NCI-H2196 (cell line): ENCODE results near the gene TRABD2A.
"Not testable (repeated sequence)": the region's sequence is repeated elsewhere in the genome, so short reads cannot be mapped to it uniquely, and the experiment has no call there.

Source experiments
- DNase-seq: peaks from one replicate; lab custom pipeline; 2025; ENCODE audit not compliant: unreplicated experiment; lab: John Stamatoyannopoulos, UW

The TRABD2A gene

DNA sequence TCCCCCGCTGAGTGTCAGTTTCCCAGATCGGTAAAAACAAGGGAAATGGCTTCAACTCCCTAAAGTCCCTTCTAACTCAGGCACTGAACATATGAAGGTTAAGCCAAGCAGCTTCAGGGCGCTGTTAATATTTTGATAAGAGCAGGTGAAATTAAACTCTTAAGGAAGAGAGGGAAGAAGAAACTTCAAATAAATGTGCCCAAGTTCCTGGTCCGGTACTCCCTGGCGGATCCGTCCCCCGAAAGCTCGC lies 564 bp downstream of the TRABD2A start:
- no peak for DNase-seq

DNA sequence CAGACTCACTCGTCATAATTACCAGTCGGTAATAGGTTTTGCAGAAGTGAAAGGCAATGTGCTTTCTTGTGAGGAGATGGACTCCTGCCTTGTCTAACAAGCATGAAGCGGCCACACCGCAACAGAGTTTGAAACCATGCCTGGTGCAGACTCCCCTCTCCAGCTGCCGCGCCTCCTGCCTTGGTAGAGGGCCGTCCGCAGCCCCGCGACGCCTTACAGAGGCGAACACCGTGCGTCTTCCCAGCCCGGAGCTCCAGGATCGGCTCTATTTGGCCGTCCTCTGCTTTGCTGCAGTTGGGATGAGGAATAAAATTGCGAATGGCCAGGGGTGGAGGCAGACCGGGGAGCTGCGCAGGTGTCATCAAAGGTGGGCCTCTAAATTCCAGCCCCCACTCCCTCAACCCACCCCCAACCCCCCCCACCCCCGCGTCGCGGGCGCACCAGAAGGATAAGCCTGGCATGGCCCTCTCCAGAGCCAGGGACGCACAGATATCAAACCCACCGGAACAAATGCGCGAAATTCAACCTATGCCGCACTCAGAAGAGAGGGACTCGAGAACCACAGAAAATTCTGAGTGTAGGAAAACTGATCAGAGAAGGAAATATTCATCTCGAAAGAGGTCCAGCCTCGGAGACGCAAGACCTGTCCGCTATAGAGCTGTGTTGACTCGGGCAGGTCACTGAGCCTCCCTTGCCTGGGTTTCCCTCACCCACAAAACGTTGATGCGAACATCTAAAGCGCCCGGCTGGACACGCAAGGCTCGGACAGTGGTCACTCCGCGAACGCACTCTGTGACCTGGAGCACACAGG lies 1.1 kb downstream of the TRABD2A start:
- DNase-seq: no peak

DNA sequence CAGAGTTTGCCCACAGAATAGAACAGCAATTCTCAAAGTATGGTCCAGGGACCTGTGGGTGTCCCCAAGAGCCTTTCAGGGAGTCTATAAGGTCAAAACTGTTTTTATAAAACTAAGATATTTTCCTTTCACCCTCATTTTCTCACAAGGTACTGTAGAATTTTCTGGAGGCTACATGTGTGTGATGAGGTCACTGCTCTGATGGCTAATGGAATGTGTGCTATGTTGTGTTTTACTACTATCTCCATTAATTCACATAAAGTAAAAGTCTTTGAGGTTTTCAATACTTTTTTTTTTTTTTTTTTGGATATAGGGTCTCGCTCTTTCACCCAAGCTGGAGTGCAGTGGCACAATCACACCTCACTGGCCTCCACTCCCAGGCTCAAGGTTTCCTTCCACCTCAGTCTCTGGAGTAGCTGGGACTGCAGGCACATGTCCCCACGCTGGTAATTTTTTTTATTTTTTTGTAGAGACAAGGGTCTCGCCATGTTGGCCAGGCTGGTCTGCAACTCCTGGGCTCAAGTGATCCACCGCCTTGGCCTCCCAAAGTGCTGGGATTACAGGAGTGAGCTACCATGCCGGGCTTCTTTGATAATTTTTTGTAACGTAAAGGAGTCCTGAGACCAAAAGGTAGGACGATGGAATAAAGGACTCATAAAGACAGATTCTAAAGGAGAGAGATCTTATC lies 1.8 kb downstream of the TRABD2A start:
- no peak for DNase-seq

DNA sequence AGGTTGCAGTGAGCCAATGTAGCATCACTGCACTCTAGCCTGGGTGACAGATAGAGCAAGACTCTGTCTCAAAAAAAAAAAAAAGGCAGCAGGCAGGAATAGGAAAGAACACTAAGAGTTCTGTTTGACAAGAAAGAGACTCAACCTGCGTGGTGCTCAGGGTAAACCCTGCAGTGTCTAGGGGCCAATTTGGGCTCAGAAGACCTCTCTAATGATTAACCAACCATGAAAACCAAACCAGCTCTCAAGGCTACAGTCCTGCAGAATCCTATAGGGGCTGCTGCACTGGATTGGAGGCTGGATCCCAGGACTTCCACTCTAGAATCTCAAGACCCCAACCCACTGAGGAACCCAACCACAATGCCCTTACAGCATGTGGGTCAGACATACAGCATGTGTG lies 2.4 kb downstream of the TRABD2A start:
- no peak for DNase-seq

DNA sequence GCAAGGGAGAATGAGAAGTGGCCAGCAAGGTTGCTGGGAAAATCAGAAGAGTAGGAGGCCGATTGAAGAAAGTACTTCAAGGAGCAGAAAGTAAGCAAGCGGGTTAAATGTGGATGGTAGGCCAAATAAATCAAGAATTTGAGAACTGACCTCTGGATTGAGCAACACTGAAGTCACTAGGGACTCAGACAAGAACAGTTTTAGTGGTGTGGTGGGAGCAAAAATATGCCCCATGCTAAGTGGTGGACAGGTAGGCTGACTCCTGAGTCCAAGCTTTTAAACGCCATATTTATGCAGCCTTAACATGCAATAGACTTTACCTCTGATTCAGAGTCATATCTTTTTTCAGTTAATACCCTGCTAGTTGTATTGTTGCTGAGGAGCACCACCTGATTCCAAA lies 4.5 kb downstream of the TRABD2A start:
- no peak for DNase-seq

DNA sequence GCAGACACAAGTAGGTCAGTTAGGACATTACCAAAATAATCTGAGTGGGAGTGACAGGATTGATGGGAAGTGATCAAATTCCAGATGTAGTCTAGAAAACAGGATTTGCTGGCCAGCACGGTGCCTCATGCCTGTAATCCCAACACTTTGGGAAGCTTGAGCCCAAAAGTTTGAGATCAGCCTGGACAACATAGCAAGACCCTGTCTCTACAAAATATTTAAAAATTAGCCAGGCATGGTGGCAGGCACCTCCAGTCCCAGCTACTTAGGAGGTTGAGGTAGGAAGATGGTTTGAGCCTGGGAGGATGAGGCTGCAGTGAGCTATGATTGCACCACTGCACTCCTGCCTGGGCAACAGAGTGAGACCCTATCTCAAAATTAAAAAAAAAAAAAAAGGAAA lies 5.3 kb downstream of the TRABD2A start:
- DNase-seq: not testable (repeated sequence)

DNA sequence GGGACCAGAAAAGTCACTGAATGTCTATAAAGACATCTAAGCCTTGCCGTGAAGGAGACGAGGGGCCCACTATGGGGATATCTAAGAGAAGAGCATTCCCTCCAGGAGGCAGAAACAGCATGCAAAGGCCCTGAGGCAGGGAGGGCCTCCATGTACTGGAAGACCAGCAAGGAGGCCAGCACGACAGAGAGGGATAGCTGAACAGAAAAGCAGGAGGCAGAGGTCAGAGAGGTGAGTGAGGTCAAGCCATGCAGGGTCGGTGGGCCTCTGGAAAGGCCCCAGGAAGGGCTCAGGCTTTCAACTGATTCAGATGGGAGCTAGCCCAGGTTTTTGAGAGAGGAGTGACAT lies 5.7 kb downstream of the TRABD2A start:
- DNase-seq: no peak

DNA sequence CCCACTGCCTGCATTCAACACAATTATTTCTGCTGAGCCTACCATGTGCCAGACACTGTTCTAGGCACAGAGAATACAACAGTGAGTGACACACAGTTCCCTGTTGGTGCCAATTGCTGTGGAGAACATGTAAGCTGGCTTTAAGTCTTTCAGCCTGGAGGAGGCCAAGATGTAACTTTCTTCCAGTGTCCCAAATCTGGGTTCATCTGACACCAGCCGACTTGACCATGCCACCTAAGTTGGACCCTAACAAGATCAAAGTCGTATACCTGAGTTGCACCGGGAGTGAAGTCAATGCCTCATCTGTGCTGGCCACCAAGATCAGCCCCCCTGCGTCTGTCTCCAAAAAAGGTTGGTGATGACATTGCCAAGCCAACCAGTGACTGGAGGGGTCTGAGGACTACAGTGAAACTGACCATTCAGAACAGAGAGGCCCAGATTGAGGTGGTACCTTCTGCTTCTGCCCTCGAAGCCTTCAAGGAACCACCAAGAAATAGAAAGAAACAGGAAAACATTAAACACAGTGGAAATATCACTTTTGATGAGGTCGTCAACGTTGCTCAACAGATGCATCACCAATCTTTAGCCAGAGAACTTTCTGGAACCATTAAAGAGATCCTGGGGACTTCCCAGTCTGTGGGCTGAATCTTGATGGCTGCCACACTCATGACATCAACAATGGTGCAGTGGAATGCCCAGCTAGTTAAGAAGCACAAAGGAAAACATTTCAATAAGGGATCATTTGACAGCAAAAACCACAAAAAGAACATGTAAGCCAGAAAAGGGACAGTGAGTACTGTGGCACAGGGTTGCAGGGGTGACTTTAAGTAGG lies 6.3 kb downstream of the TRABD2A start:
- DNase-seq: no peak

DNA sequence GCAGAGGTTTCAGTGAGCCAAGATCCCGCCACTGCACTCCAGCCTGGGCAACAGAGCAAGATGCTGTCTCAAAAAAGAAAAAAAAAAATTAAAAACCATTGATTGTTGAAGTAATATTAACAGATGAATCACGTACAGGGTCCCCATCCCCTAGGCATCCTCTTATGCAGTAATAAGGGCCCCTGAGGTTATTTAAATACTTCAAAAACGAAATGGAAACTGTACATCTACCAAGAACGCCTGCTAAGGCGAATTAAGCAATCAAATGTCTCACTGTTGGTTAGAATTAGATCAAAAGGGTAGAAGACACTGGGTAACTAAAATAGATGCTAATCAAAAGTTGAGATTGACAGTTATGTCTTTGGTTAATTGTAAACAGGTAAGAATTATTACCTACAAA lies 7.5 kb downstream of the TRABD2A start:
- no peak for DNase-seq

DNA sequence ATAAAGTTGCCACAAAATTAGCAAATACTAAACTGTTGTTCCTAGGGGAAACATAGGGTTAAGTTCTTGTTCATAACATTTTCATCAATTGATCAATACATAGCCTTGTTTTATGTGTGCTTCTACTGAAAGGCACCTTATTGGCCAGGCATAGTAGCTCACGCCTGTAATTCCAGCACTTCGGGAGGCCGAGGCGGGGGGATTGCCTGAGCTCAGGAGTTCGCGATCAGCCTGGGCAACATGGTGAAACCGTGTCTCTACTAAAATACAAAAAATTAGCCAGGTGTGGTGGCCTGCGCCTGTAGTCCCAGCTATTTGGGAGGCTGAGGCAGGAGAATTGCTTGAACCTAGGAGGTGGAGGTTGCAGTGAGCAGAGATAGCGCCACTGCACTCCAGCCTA lies 8.2 kb downstream of the TRABD2A start:
- DNase-seq: not testable (repeated sequence)

DNA sequence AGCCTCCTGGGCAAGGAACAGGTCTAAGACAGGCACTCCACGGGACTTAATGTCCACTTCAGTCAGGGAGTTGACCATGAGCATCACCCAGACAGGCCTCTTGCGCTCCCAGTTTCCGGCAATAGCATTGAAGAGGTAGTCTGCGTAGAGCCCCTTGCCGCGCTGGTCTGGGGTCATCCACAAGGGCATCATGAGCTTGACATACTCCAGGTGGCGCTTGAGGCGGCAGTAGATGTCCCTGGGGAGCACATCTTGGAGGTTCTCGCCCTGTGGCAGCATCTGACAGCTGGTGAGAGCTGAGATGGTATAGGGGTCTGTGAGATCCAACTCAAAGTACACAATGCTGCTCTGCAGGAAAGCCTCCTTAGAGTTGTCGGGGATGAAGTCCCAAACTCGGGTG lies 10.6 kb downstream of the TRABD2A start:
- no peak for DNase-seq

DNA sequence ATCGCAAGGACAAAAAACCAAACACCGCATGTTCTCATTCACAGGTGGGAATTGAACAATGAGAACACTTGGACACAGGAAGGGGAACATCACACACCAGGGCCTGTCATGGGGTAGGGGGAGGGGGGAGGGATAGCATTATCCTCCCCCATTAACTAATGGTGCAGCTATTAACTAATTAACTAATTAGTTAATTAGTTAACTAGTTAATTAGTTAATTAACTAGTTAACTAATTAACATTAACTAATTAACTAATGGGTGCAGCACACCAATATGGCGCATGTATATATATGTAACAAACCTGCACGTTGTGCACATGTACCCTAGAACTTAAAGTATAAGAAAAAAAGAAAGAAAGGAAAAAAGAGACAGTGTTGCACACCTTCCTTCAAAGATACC lies 12.6 kb downstream of the TRABD2A start:
- not testable (repeated sequence) for DNase-seq

DNA sequence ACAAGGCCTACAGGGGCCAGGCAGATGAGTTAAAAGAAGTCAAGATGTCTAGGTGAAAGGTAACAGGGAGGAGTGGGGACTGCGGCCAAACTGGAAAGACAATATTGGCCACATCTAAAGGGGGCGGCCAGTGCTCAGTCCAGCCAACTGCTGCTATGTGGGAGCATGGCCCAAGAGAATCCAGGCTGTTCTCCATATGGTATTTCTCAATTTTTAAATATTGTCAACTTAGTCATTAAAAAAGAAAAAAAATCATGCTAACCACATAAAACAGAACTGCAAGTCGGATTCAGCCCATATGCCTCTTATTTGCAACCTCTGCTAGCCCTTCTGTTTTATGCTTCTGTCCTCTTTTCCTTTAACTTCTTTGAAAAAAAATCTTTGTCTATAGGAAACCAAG lies 14.8 kb downstream of the TRABD2A start:
- no peak for DNase-seq

DNA sequence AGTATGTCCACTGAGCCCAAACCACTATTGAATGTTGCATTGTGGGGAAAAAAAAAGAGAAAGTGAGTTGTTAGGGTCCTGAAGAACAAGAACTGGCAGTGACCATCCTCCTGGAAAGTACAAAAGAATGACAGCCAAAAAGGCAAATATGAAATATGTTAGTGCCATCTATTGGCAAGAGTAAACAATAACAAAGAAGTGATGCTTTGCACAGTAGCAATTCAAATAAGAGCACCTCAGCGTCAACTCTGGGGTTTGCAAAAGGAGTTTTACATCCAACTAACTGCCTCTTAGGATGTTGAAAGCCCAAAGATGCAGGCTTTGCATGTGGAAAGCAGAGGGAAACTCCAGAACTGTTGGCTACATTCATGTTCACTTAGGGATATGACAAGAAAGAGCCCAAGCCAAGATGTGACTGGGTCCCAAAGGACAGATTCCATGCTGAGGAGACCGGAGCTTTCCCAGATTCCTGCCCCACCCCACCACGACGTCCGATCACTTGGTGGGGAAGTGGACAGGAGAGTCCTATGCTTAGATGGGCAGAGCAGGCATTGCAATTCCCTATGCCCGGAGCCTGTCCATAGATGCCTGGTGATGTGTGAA lies 15.6 kb downstream of the TRABD2A start:
- no peak for DNase-seq

DNA sequence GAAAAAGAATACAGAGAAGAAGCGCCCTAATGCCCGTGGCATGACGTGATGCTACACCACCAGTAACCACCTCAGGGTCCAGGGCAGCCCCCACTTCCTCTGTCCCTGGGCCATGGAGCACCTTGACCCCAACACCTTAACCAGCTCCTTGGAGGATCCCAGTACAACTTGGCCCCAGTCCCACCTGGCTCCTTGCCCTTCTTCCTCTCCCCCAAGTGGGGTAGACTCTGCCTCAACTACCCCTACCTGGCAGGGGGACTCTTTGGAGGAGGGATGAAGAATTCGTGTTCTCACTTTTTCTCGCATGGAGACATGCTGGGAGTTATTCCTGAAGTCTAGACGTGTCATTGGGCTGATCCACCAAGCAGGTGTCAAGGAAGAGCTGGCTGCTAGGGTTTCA lies 18.9 kb downstream of the TRABD2A start:
- DNase-seq: no peak

DNA sequence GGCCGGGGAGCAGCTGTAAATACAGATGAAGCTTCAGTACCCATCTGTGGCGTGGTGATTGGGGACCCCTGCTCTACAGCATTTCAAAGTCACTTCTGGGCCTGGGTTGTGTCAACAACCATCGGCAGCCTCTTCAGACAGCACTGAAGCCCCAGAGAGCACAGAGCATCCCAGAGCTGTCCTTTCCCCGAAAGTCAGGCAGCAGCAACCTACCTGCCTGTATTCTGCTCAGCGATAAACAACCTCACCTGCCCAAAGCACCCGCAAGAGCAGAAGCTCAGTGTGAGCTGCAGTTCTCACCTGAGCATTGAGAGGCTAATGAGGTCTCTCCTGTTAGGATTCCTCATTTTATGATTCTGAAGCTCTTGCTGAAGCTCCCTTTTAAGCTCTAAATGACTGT lies 19.3 kb downstream of the TRABD2A start:
- DNase-seq: no peak

DNA sequence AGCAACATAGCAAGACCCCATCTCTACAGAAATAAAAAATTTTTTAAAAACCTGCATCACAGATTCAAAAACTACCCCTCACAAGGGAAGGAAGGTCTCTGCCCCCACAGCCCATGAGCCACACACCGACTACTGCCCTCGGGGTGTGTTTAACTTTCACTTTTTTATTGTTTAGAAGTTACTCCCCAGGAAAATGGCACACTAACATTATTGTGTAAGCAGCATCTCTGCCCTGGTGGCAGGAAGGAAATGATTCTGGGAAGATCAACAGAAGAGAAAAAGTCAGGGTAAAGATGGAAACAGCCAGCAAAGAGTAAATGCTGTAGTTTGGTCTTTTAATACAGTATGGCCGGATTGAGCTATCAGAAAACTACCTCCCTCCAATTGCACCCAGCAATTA lies 21.9 kb downstream of the TRABD2A start:
- no peak for DNase-seq

DNA sequence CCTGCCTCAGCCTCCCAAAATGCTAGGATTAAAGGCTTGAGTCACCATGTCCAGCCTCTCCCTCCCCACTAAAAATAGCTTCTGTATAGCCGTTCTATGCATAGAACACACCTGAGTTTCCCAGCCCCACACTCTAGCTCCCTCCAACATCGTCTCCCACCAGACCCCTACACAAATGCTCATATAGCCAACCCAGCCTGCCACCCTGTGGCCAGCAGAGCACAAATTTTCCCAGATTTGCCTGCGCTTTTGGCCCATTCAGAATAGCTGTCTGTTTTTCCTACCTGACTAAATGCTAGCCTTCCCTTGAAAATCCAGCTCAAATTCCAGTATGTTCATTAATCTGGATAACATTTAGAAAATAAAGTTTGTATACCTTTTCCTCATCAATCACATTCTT lies 22.8 kb downstream of the TRABD2A start:
- DNase-seq: no peak

DNA sequence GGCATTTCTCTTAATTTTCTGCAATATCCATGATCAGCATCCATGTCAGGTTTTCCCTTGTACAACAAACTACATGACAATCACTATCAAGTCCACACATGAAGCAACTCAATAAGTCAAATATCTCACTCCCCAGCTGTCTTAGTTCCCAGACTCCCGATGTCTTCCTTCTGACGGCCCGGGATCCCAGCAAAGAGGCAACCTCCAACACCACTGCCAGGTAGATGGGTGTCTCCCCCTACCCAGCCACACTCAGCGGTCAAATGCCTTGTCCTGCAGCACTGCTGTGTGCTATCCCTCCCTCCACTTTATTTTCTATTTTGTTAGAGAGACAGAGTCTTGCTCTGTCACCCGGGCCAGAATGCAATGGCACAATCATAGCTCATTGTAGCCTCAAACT lies 23.3 kb downstream of the TRABD2A start:
- DNase-seq: no peak

DNA sequence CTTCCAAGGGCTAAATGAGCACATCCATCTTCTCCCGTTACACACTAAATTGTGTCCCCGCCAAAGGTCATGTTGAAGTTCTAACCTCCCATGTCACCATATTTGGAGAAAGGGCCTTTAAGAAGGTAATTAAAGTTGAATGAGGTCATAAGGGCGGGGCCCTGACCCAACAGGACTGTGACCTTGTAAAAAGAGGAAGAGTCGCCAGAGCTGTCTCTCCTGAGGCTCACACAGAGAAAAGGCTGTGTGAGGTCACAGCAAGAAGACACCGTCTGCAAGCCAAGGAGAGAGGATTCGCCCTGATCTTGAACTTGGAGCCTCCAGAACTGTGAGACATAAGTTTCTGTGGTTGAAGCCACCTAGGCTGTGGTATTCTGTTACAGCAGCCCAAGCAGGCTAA lies 24.1 kb downstream of the TRABD2A start:
- DNase-seq: no peak

DNA sequence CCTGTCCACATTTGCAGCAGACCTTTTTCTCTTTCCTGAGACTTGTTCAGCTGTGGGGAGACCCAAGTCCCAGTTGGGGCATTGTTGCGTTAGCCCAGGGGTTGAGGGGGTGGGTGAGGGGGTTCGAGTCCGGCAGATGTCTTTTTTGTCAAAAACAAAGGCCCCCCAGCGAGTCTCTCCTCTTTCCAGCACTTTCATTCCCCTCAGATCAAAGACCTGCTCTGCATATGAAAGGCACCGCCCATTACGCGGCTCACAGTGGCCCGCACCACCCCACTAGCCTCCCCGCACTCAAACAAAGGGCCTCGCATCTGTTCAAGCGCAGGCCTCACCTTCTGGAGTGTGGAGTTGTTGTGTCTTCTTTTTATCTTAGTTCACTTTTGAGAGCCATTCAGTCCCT lies 25.2 kb downstream of the TRABD2A start:
- no peak for DNase-seq

DNA sequence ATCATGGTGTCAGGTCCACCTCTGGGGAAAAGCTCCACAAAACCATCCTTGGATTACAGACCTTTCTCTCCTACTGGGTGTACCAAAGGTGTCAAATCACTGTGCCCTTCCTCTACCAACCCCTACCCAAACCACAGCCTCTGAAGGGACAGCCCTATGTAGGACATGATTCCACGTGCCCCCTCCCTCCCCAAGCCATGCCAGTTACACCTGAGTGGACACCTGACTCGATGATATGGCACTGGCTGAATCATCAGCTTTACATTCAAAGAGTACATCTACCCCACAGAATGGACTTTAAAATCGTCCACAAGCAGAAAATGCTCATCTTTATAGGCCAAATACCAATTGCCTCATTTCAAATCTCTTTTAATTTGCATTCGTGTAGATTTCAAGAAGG lies 26.0 kb downstream of the TRABD2A start:
- DNase-seq: no peak
